Astrocyte (in vitro differentiated cells and primary cell): ENCODE results near the gene SLC8A2.

ENCODE experiments used
- EZH2 ChIP-seq: IDR thresholded peaks from 2 replicates; pipeline ENCODE4 v1.6.1; 2012; ENCODE audit warnings: mild to moderate bottlenecking, low read length, inconsistent platforms; ENCODE audit not compliant: insufficient read depth
- TF ChIP-seq, protein P1 (sequence below): IDR thresholded peaks from 2 replicates; pipeline ENCODE4 v1.5.1; 2011; ENCODE audit warnings: low read depth, mild to moderate bottlenecking, inconsistent platforms, low read length, moderate library complexity; ENCODE audit not compliant: insufficient read depth

DNA sequence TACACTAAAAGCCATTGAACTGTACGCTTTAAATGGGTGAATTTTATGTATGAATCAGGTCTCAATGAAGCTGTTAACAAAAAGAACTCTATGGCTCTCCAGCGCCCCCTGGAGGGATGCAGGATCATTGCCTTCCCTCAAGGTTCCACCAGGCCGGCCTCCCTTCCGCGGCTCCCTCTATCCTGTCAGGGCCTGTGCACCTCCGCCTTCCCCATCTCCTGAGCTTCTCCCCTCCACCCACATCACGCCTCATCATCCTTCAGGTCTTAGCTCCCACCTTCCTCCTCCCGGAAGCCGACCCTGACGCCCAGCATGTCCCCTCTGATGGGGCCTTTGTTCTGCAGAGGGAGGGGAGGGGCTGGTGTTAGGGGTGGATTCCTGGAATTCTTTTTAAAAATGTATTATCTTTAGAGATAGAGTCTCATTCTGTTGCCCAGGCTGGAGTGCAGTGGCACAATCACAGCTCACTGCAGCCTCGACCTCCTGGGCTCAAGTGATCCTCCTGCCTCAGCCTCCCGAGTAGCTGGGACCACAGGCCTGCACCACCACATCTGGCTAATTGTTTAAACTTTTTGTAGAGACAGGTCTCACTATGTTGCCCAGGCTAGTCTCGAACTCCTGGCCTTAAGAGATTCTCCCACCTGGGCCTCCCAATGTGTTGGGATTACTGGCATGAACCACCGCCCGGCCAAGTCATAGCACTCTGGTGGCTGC lies 80.0 kb downstream of the SLC8A2 start:
- TF ChIP-seq, protein P1, sequence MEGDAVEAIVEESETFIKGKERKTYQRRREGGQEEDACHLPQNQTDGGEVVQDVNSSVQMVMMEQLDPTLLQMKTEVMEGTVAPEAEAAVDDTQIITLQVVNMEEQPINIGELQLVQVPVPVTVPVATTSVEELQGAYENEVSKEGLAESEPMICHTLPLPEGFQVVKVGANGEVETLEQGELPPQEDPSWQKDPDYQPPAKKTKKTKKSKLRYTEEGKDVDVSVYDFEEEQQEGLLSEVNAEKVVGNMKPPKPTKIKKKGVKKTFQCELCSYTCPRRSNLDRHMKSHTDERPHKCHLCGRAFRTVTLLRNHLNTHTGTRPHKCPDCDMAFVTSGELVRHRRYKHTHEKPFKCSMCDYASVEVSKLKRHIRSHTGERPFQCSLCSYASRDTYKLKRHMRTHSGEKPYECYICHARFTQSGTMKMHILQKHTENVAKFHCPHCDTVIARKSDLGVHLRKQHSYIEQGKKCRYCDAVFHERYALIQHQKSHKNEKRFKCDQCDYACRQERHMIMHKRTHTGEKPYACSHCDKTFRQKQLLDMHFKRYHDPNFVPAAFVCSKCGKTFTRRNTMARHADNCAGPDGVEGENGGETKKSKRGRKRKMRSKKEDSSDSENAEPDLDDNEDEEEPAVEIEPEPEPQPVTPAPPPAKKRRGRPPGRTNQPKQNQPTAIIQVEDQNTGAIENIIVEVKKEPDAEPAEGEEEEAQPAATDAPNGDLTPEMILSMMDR, result peak; percentile 85
- no peak for TF ChIP-seq EZH2
